Erythroblast (primary cell): ENCODE data around the gene PRIMA1.

Experiments
- GATA1 ChIP-seq: IDR thresholded peaks from 2 replicates; pipeline ENCODE4 v1.6.1; 2011; ENCODE audit warnings: low read depth, mild to moderate bottlenecking, control low read depth, low read length, moderate library complexity
- POLR2A ChIP-seq: IDR thresholded peaks from 2 replicates; pipeline ENCODE4 v1.6.1; 2011; ENCODE audit warnings: mild to moderate bottlenecking, low read length

GRCh38 chr14:93832081-93832480, 43.8 kb upstream of the PRIMA1 start:
- TF ChIP-seq POLR2A, result no peak
- no peak for TF ChIP-seq GATA1
